HFFc6 (cell line): ENCODE results near the gene PAK6. TPM values are rescaled to one million over a fixed set of nuclear protein-coding genes. Genes with fewer than 3 reads are reported as not detected.

Source experiments
- DNase-seq: peaks from one replicate; pipeline ENCODE4 v3.0.0-alpha.2; 2018
- H3K27ac Mint-ChIP-seq: 2 replicates; pipeline ENCODE4 v1.8.0; 2020; ENCODE audit warnings: mild to moderate bottlenecking, mixed read lengths
- H3K27me3 Mint-ChIP-seq: 2 replicates; pipeline ENCODE4 v1.8.0; 2021; ENCODE audit warnings: mild to moderate bottlenecking, moderate library complexity, mixed read lengths; ENCODE audit not compliant: insufficient read depth
- H3K36me3 Mint-ChIP-seq: 2 replicates; pipeline ENCODE4 v1.8.0; 2021; ENCODE audit warnings: low read depth, mixed read lengths
- H3K4me1 Mint-ChIP-seq: 2 replicates; pipeline ENCODE4 v1.8.0; 2020; ENCODE audit warnings: low read depth, mixed read lengths
- H3K4me3 Mint-ChIP-seq: 2 replicates; pipeline ENCODE4 v1.8.0; 2020; ENCODE audit warnings: mild to moderate bottlenecking, moderate library complexity, mixed read lengths
- H3K9me3 Mint-ChIP-seq: 2 replicates; pipeline ENCODE4 v1.8.0; 2020; ENCODE audit warnings: mild to moderate bottlenecking, mixed read lengths
- CTCF ChIP-seq: fragments of 200-600 bp; sonication (generic); IDR thresholded peaks from 2 replicates; pipeline ENCODE4 v1.5.0; 2021; ENCODE audit warnings: antibody characterized with exemption, mild to moderate bottlenecking
- total RNA-seq, 6 experiments: library from RNA; stranded (reverse); fragmentation: NEBNext Ultra II Directional; extraction: Animal tissue kit (Norgen Biotek cat#: 25700); gene quantifications; 2 replicates in 1 of 6; 3 replicates in 5 of 6; pipeline ENCODE4 v1.2.3, GENCODE V29; 2021

Gene PAK6
- total RNA-seq, 6 experiments from 2014 or later: not detected

- Mint-ChIP-seq H3K27ac (no peak overlapping the region), H3K36me3 (no peaks in the 10 kb centered on the region), H3K27me3 (peaks cover 41% of the 10 kb centered on the region), H3K4me1 (peaks cover 25% of the 10 kb centered on the region), H3K4me3 (no peak overlapping the region), H3K9me3 (no peaks in the 10 kb centered on the region)
- TF ChIP-seq CTCF: no peak
- no peak for DNase-seq
Observed at GRCh38 chr15:40242213-40242599, 3.3 kb downstream of the PAK6 start.

- H3K36me3 Mint-ChIP-seq: no peaks in the 10 kb centered on the region
- no peaks in the 10 kb centered on the region for H3K9me3 Mint-ChIP-seq
- TF ChIP-seq CTCF: no peak
- H3K27ac Mint-ChIP-seq: no peak overlapping the region
- H3K27me3 Mint-ChIP-seq: peaks cover 43% of the 10 kb centered on the region
- H3K4me3 Mint-ChIP-seq: no peak overlapping the region
- H3K4me1 Mint-ChIP-seq: peaks cover 25% of the 10 kb centered on the region
- DNase-seq: no peak
Observed at GRCh38 chr15:40242601-40243000, 3.7 kb downstream of the PAK6 start.

GRCh38 chr15:40243126-40243810 is 4.4 kb downstream of the PAK6 start:
- Mint-ChIP-seq H3K27ac (no peak overlapping the region), H3K27me3 (peaks cover 40% of the 10 kb centered on the region), H3K9me3 (no peaks in the 10 kb centered on the region), H3K4me3 (no peak overlapping the region), H3K4me1 (peaks cover 20% of the 10 kb centered on the region), H3K36me3 (no peaks in the 10 kb centered on the region)
- no peak for DNase-seq
- no peak for TF ChIP-seq CTCF

- no peak for TF ChIP-seq CTCF
- peaks cover 38% of the 10 kb centered on the region for H3K27me3 Mint-ChIP-seq
- peaks cover 24% of the 10 kb centered on the region for H3K4me1 Mint-ChIP-seq
- DNase-seq: no peak
- no peak overlapping the region for H3K27ac Mint-ChIP-seq
- H3K9me3 Mint-ChIP-seq: no peaks in the 10 kb centered on the region
- no peak overlapping the region for H3K4me3 Mint-ChIP-seq
- H3K36me3 Mint-ChIP-seq: no peaks in the 10 kb centered on the region
Observed at GRCh38 chr15:40244961-40245523, 6.2 kb downstream of the PAK6 start.

- Mint-ChIP-seq H3K4me1 (peaks cover 27% of the 10 kb centered on the region), H3K9me3 (no peaks in the 10 kb centered on the region), H3K36me3 (no peaks in the 10 kb centered on the region), H3K27me3 (peaks cover 43% of the 10 kb centered on the region), H3K4me3 (no peak overlapping the region), H3K27ac (no peak overlapping the region)
- DNase-seq: no peak
- no peak for TF ChIP-seq CTCF
Observed at GRCh38 chr15:40245666-40246450, 7.0 kb downstream of the PAK6 start.
